Activated CD8-positive, alpha-beta T cell treated with anti-CD3 and anti-CD28 coated beads, Interleukin-2, amount 10 ng/mL, durations not matched to agents 7 days and 5 days (primary cell): Measurements from ENCODE around the gene UBXN7. TPM values are rescaled to one million over a fixed set of nuclear protein-coding genes. Genes with fewer than 3 reads are reported as not detected.

Experiments used
- ATAC-seq: fragments of 150-1000 bp; cut with Tn5 transposase; one replicate; pipeline ENCODE4 v1.10.0; 2021; ENCODE audit warnings: moderate library complexity
- CTCF ChIA-PET: fragments of 350-600 bp; sonication (Branson Sonifier 250); formaldehyde crosslinking; loops from one replicate; lab custom pipeline; 2021; ENCODE audit warnings: antibody characterized with exemption; lab: Charles Lee
- POLR2A ChIA-PET: fragments of 350-600 bp; sonication (Branson Sonifier 250); formaldehyde crosslinking; loops from one replicate; lab custom pipeline; 2021; ENCODE audit warnings: antibody characterized with exemption; lab: Charles Lee
- DNase-seq: peaks from one replicate; pipeline ENCODE4 v3.0.0-alpha.2; 2020
- H3K27ac Mint-ChIP-seq: one replicate; pipeline ENCODE4 v1.8.0; 2021; ENCODE audit warnings: mild to moderate bottlenecking, mixed read lengths
- H3K27me3 Mint-ChIP-seq: one replicate; pipeline ENCODE4 v1.8.0; 2021; ENCODE audit warnings: low read depth, mixed read lengths
- H3K36me3 Mint-ChIP-seq: one replicate; pipeline ENCODE4 v1.8.0; 2021; ENCODE audit warnings: low read depth, mixed read lengths
- H3K4me1 Mint-ChIP-seq: one replicate; pipeline ENCODE4 v1.8.0; 2021; ENCODE audit warnings: low read depth, mixed read lengths
- H3K4me3 Mint-ChIP-seq: one replicate; pipeline ENCODE4 v1.8.0; 2021; ENCODE audit warnings: mild to moderate bottlenecking, mixed read lengths
- H3K9me3 Mint-ChIP-seq: one replicate; pipeline ENCODE4 v1.8.0; 2022; ENCODE audit warnings: mixed read lengths; ENCODE audit not compliant: insufficient read depth
- total RNA-seq, 2 experiments: library from RNA; stranded (reverse); gene quantifications; one replicate each; pipeline ENCODE4 v1.2.3, GENCODE V29; 2021

Gene UBXN7
- total RNA-seq, 2 experiments from 2014 or later, result 43.5 to 45.1 TPM

- peaks cover 10% of the 10 kb centered on the region for H3K4me1 Mint-ChIP-seq
- ATAC-seq, result no peak
Measured at GRCh38 chr3:196414469-196414868, 17.8 kb downstream of the UBXN7 start.

GRCh38 chr3:196412704-196413103, 19.5 kb downstream of the UBXN7 start:
- ChIA-PET POLR2A (no interaction called here), CTCF (no interaction called here)
- ATAC-seq, result no peak
- Mint-ChIP-seq H3K9me3 (peaks cover 12% of the 10 kb centered on the region), H3K27me3 (no peaks in the 10 kb centered on the region), H3K36me3 (peaks cover 11% of the 10 kb centered on the region), H3K4me1 (peaks cover 15% of the 10 kb centered on the region), H3K4me3 (no peak overlapping the region), H3K27ac (no peak overlapping the region)
- no peak for DNase-seq

More at GRCh38 chr3:196414469-196414868, 17.8 kb downstream of the UBXN7 start:
- DNase-seq, result no peak
- peaks cover under 1% of the 10 kb centered on the region for H3K9me3 Mint-ChIP-seq
- ChIA-PET CTCF (no interaction called here), POLR2A (interaction anchor here (1.1 kb wide), 1 partner anchor 15 kb away, joined by 5 read pairs; no protein-coding TSS in a partner anchor)
- no peaks in the 10 kb centered on the region for H3K27me3 Mint-ChIP-seq
- no peak overlapping the region for H3K4me3 Mint-ChIP-seq
- no peak overlapping the region for H3K27ac Mint-ChIP-seq
- peaks cover 5% of the 10 kb centered on the region for H3K36me3 Mint-ChIP-seq

- peak; percentile 39 for ATAC-seq
- peaks cover 12% of the 10 kb centered on the region for H3K9me3 Mint-ChIP-seq
- CTCF ChIA-PET, result interaction anchor here (1.4 kb wide), 1 partner anchor 119 kb away, joined by 3 read pairs; no protein-coding TSS in a partner anchor
Measured at GRCh38 chr3:196409409-196409808, 22.8 kb downstream of the UBXN7 start.

GRCh38 chr3:196408565-196409300, 23.5 kb downstream of the UBXN7 start:
- Mint-ChIP-seq H3K36me3 (peaks cover 23% of the 10 kb centered on the region), H3K4me3 (no peak overlapping the region), H3K4me1 (peaks cover 15% of the 10 kb centered on the region), H3K9me3 (peaks cover 12% of the 10 kb centered on the region), H3K27ac (no peak overlapping the region), H3K27me3 (no peaks in the 10 kb centered on the region)
- ChIA-PET POLR2A (no interaction called here), CTCF (interaction anchor here (1.4 kb wide), 1 partner anchor 120 kb away, joined by 3 read pairs; no protein-coding TSS in a partner anchor)
- ATAC-seq (no peak), DNase-seq (no peak)

More at GRCh38 chr3:196409409-196409808, 22.8 kb downstream of the UBXN7 start:
- Mint-ChIP-seq H3K4me3 (no peak overlapping the region), H3K27ac (no peak overlapping the region), H3K36me3 (peaks cover 23% of the 10 kb centered on the region), H3K4me1 (peaks cover 15% of the 10 kb centered on the region), H3K27me3 (no peaks in the 10 kb centered on the region)
- POLR2A ChIA-PET, result no interaction called here
- DNase-seq, result no peak

GRCh38 chr3:196406811-196407470, 25.3 kb downstream of the UBXN7 start:
- Mint-ChIP-seq H3K27me3 (no peaks in the 10 kb centered on the region), H3K4me1 (peaks cover 15% of the 10 kb centered on the region), H3K9me3 (peaks cover 12% of the 10 kb centered on the region), H3K36me3 (peaks cover 23% of the 10 kb centered on the region), H3K4me3 (no peak overlapping the region), H3K27ac (no peak overlapping the region)
- ATAC-seq (no peak), DNase-seq (no peak)
- ChIA-PET POLR2A (interaction anchor here (0.6 kb wide), 1 partner anchor 994 kb away, joined by 3 read pairs; no protein-coding TSS in a partner anchor), CTCF (interaction anchor here (1.0 kb wide), 1 partner anchor 115 kb away, joined by 3 read pairs; no protein-coding TSS in a partner anchor)

GRCh38 chr3:196400331-196400730, 31.9 kb downstream of the UBXN7 start:
- H3K4me3 Mint-ChIP-seq, result no peak overlapping the region
- POLR2A ChIA-PET, result interaction anchor here (1.6 kb wide), 1 partner anchor 32 kb away, joined by 5 read pairs; the partner anchor contains the start of gene UBXN7
- CTCF ChIA-PET, result no interaction called here
- H3K36me3 Mint-ChIP-seq, result peaks cover 13% of the 10 kb centered on the region
- ATAC-seq (no peak), DNase-seq (no peak)
- H3K27me3 Mint-ChIP-seq, result no peaks in the 10 kb centered on the region
- no peak overlapping the region for H3K27ac Mint-ChIP-seq
- H3K4me1 Mint-ChIP-seq, result no peaks in the 10 kb centered on the region
- H3K9me3 Mint-ChIP-seq, result no peaks in the 10 kb centered on the region

- Mint-ChIP-seq H3K27me3 (no peaks in the 10 kb centered on the region), H3K4me1 (no peaks in the 10 kb centered on the region), H3K4me3 (no peak overlapping the region), H3K27ac (no peak overlapping the region), H3K36me3 (peaks cover 11% of the 10 kb centered on the region), H3K9me3 (no peaks in the 10 kb centered on the region)
- DNase-seq (no peak), ATAC-seq (no peak)
- ChIA-PET POLR2A (no interaction called here), CTCF (no interaction called here)
Measured at GRCh38 chr3:196399485-196399945, 32.7 kb downstream of the UBXN7 start.

- no peaks in the 10 kb centered on the region for H3K9me3 Mint-ChIP-seq
- H3K4me1 Mint-ChIP-seq, result no peaks in the 10 kb centered on the region
- H3K4me3 Mint-ChIP-seq, result no peak overlapping the region
- peaks cover 10% of the 10 kb centered on the region for H3K36me3 Mint-ChIP-seq
- ChIA-PET POLR2A (no interaction called here), CTCF (interaction anchor here (1.1 kb wide), 1 partner anchor 130 kb away, joined by 3 read pairs; no protein-coding TSS in a partner anchor)
- H3K27me3 Mint-ChIP-seq, result no peaks in the 10 kb centered on the region
- DNase-seq (no peak), ATAC-seq (no peak)
- H3K27ac Mint-ChIP-seq, result no peak overlapping the region
Measured at GRCh38 chr3:196398782-196399181, 33.4 kb downstream of the UBXN7 start.

- Mint-ChIP-seq H3K27me3 (no peaks in the 10 kb centered on the region), H3K36me3 (peaks cover 13% of the 10 kb centered on the region), H3K4me1 (no peaks in the 10 kb centered on the region), H3K27ac (no peak overlapping the region), H3K9me3 (no peaks in the 10 kb centered on the region), H3K4me3 (no peak overlapping the region)
- ChIA-PET CTCF (interaction anchor here (1.1 kb wide), 1 partner anchor 131 kb away, joined by 3 read pairs; no protein-coding TSS in a partner anchor), POLR2A (interaction anchor here (0.6 kb wide), 1 partner anchor 1387 kb away, joined by 8 read pairs; no protein-coding TSS in a partner anchor)
- DNase-seq (no peak), ATAC-seq (no peak)
Measured at GRCh38 chr3:196397941-196398340, 34.3 kb downstream of the UBXN7 start.

GRCh38 chr3:196390116-196390515, 42.1 kb downstream of the UBXN7 start:
- DNase-seq, result no peak
- ATAC-seq, result no peak
- Mint-ChIP-seq H3K27me3 (no peaks in the 10 kb centered on the region), H3K27ac (no peak overlapping the region), H3K4me1 (no peaks in the 10 kb centered on the region), H3K9me3 (peaks cover 8% of the 10 kb centered on the region), H3K36me3 (peaks cover 64% of the 10 kb centered on the region), H3K4me3 (no peak overlapping the region)
- ChIA-PET POLR2A (no interaction called here), CTCF (no interaction called here)

GRCh38 chr3:196388956-196389355, 43.3 kb downstream of the UBXN7 start:
- no peaks in the 10 kb centered on the region for H3K27me3 Mint-ChIP-seq
- ATAC-seq, result no peak
- DNase-seq, result no peak
- no peaks in the 10 kb centered on the region for H3K4me1 Mint-ChIP-seq
- H3K36me3 Mint-ChIP-seq, result peaks cover 76% of the 10 kb centered on the region
- CTCF ChIA-PET, result no interaction called here
- POLR2A ChIA-PET, result no interaction called here
- H3K27ac Mint-ChIP-seq, result no peak overlapping the region
- peaks cover 8% of the 10 kb centered on the region for H3K9me3 Mint-ChIP-seq
- H3K4me3 Mint-ChIP-seq, result no peak overlapping the region
